IMR-90 (cell line): ENCODE measurements around the gene CCHCR1. TPM values are rescaled to one million over a fixed set of nuclear protein-coding genes. Genes with fewer than 3 reads are reported as not detected.

Experiments
- ATAC-seq: fragments of 200-7000 bp; cut with Tn5 transposase; 2 replicates; pipeline ENCODE4 v1.9.1; 2020; ENCODE audit warnings: low read depth, mild to moderate bottlenecking, moderate library complexity
- BruUV-seq: library from RNA; stranded (reverse); fragments of 400-500 nt; replicated peaks from 2 replicates; lab custom pipeline; 2021; lab: Mats Ljungman, UMichigan
- CTCF ChIA-PET: fragments of 300-600 bp; formaldehyde crosslinking; extraction: SDS; loops from one replicate; lab custom pipeline; 2021; ENCODE audit warnings: antibody characterized with exemption; lab: Yijun Ruan, JAX
- POLR2A ChIA-PET: fragments of 300-600 bp; sonication (Branson Sonifier 250); formaldehyde crosslinking; loops from one replicate; lab custom pipeline; 2022; ENCODE audit warnings: antibody characterized with exemption; ENCODE audit not compliant: unreplicated experiment; lab: Charles Lee
- DNase-seq: peaks from one replicate; pipeline ENCODE4 v3.0.0; 2013
- H2AFZ ChIP-seq: replicated peaks from 2 replicates; pipeline ENCODE3; 2013; ENCODE audit warnings: low read length, mild to moderate bottlenecking; ENCODE audit not compliant: poor library complexity
- H2AK5ac ChIP-seq: 2 replicates; pipeline ENCODE4 v1.6.1; 2013; ENCODE audit warnings: low read depth, low read length, inconsistent platforms
- H2AK9ac ChIP-seq: replicated peaks from 2 replicates; pipeline ENCODE3; 2013; ENCODE audit warnings: mild to moderate bottlenecking, low read depth, low read length, moderate library complexity; ENCODE audit not compliant: poor library complexity
- H2BK120ac ChIP-seq: 2 replicates; pipeline ENCODE4 v1.6.1; 2013; ENCODE audit warnings: low read depth, low read length, inconsistent platforms
- H2BK15ac ChIP-seq: 3 replicates; pipeline ENCODE4 v1.6.1; 2013; ENCODE audit warnings: low read depth, low read length, inconsistent platforms
- H2BK20ac ChIP-seq: 2 replicates; pipeline ENCODE4 v1.6.1; 2013; ENCODE audit warnings: low read depth, mild to moderate bottlenecking, inconsistent platforms, low read length, moderate library complexity
- H2BK5ac ChIP-seq: 2 replicates; pipeline ENCODE4 v1.6.1; 2013; ENCODE audit warnings: mild to moderate bottlenecking, low read depth, low read length, inconsistent platforms; ENCODE audit not compliant: poor library complexity, severe bottlenecking
- H3K14ac ChIP-seq: replicated peaks from 2 replicates; pipeline ENCODE4 v1.6.1; 2013; ENCODE audit warnings: low read depth, low read length, inconsistent platforms
- H3K18ac ChIP-seq: 2 replicates; pipeline ENCODE4 v1.6.1; 2013; ENCODE audit warnings: low read depth, low read length, control low read depth
- H3K23ac ChIP-seq: 2 replicates; pipeline ENCODE4 v1.6.1; 2013; ENCODE audit warnings: low read depth, low read length, inconsistent platforms
- H3K27ac ChIP-seq: 2 replicates; pipeline ENCODE4 v1.5.1; 2013; ENCODE audit warnings: mild to moderate bottlenecking, control low read depth, low read length; ENCODE audit not compliant: insufficient read depth
- H3K27me3 ChIP-seq: 2 replicates; pipeline ENCODE4 v1.6.1; 2013; ENCODE audit warnings: low read length; ENCODE audit not compliant: control insufficient read depth, insufficient read depth
- H3K36me3 ChIP-seq: 2 replicates; pipeline ENCODE4 v1.6.1; 2013; ENCODE audit warnings: low read length, mixed read lengths; ENCODE audit not compliant: control insufficient read depth, insufficient read depth
- H3K4ac ChIP-seq: 2 replicates; pipeline ENCODE4 v1.6.1; 2013; ENCODE audit warnings: low read depth, low read length, inconsistent platforms
- H3K4me1 ChIP-seq: 2 replicates; pipeline ENCODE4 v1.6.1; 2013; ENCODE audit warnings: low read length, mixed read lengths; ENCODE audit not compliant: control insufficient read depth, insufficient read depth
- H3K4me2 ChIP-seq: 2 replicates; pipeline ENCODE4 v1.6.1; 2013; ENCODE audit warnings: low read depth, mild to moderate bottlenecking, control low read depth, low read length, moderate library complexity
- H3K4me3 ChIP-seq: 2 replicates; pipeline ENCODE4 v1.5.1; 2013; ENCODE audit warnings: low read depth, mild to moderate bottlenecking, control low read depth, low read length, moderate library complexity; ENCODE audit not compliant: insufficient read depth
- H3K56ac ChIP-seq: 2 replicates; pipeline ENCODE4 v1.6.1; 2013; ENCODE audit warnings: low read length, inconsistent platforms; ENCODE audit not compliant: insufficient read depth; ENCODE audit errors: extremely low read depth
- H3K79me1 ChIP-seq, 2 experiments: 2 replicates each; pipeline ENCODE4 v1.6.1; 2013; ENCODE audit warnings: low read length in 2 of 2, inconsistent platforms in 1 of 2, low read depth in 1 of 2
- H3K9ac ChIP-seq: 2 replicates; pipeline ENCODE4 v1.6.1; 2013; ENCODE audit warnings: low read depth, low read length, control low read depth
- H3K9me1 ChIP-seq: 2 replicates; pipeline ENCODE4 v1.6.1; 2013; ENCODE audit warnings: low read length, inconsistent platforms; ENCODE audit not compliant: insufficient read depth
- H3K9me3 ChIP-seq: 2 replicates; pipeline ENCODE4 v1.6.1; 2013; ENCODE audit warnings: low read length; ENCODE audit not compliant: control insufficient read depth, insufficient read depth
- H4K20me1 ChIP-seq: 2 replicates; pipeline ENCODE4 v1.6.1; 2013; ENCODE audit warnings: low read length, inconsistent platforms; ENCODE audit not compliant: insufficient read depth
- H4K5ac ChIP-seq: 2 replicates; pipeline ENCODE4 v1.6.1; 2013; ENCODE audit warnings: mild to moderate bottlenecking, low read depth, low read length, control low read depth
- H4K8ac ChIP-seq, 2 experiments: 2 replicates each; pipeline ENCODE4 v1.6.1; 2013; ENCODE audit warnings: low read depth in 2 of 2, low read length in 2 of 2, control low read depth in 1 of 2, inconsistent platforms in 1 of 2
- H4K91ac ChIP-seq: 2 replicates; pipeline ENCODE4 v1.6.1; 2013; ENCODE audit warnings: low read depth, low read length, inconsistent platforms; ENCODE audit not compliant: insufficient read depth
- BHLHE40 ChIP-seq: fragments of 150-350 bp; IDR thresholded peaks from 2 replicates; pipeline ENCODE4 v1.6.1; 2016; ENCODE audit warnings: mild to moderate bottlenecking, low read depth, low read length
- CEBPB ChIP-seq: IDR thresholded peaks from 2 replicates; pipeline ENCODE4 v1.6.1; 2012; ENCODE audit warnings: low read depth, low read length, improper control_type of control experiment
- CHD1 ChIP-seq: IDR thresholded peaks from 2 replicates; pipeline ENCODE4 v1.6.1; 2012; ENCODE audit warnings: low read depth, low read length, improper control_type of control experiment
- FOS ChIP-seq: fragments of 150-350 bp; IDR thresholded peaks from 2 replicates; pipeline ENCODE4 v1.6.1; 2016; ENCODE audit warnings: low read depth, low read length
- MAFK ChIP-seq: IDR thresholded peaks from 2 replicates; pipeline ENCODE4 v1.6.1; 2012; ENCODE audit warnings: low read depth, low read length, improper control_type of control experiment
- MAZ ChIP-seq: IDR thresholded peaks from 2 replicates; pipeline ENCODE4 v1.6.1; 2012; ENCODE audit warnings: low read depth, mild to moderate bottlenecking, low read length, improper control_type of control experiment, moderate library complexity, borderline replicate concordance
- MXI1 ChIP-seq: IDR thresholded peaks from 2 replicates; pipeline ENCODE4 v1.6.1; 2012; ENCODE audit warnings: low read depth, mild to moderate bottlenecking, low read length, moderate library complexity, borderline replicate concordance
- NFE2L2 ChIP-seq: fragments of 150-350 bp; IDR thresholded peaks from 2 replicates; pipeline ENCODE4 v1.6.1; 2016; ENCODE audit warnings: low read depth, mild to moderate bottlenecking, low read length
- POLR2A ChIP-seq: IDR thresholded peaks from 2 replicates; pipeline ENCODE4 v1.6.1; 2012; ENCODE audit warnings: mild to moderate bottlenecking, low read depth, low read length
- RAD21 ChIP-seq: IDR thresholded peaks from 2 replicates; pipeline ENCODE4 v1.6.1; 2012; ENCODE audit warnings: low read length, improper control_type of control experiment
- RCOR1 ChIP-seq: IDR thresholded peaks from 2 replicates; pipeline ENCODE4 v1.6.1; 2012; ENCODE audit warnings: mild to moderate bottlenecking, low read length, improper control_type of control experiment; ENCODE audit not compliant: insufficient replicate concordance
- RFX5 ChIP-seq: IDR thresholded peaks from 2 replicates; pipeline ENCODE4 v1.8.0; 2012; ENCODE audit warnings: low read depth, mild to moderate bottlenecking, low read length, moderate library complexity
- SMC3 ChIP-seq: fragments of 150-350 bp; IDR thresholded peaks from 2 replicates; pipeline ENCODE4 v1.6.1; 2016; ENCODE audit warnings: low read depth, mild to moderate bottlenecking, antibody characterized with exemption, low read length, moderate library complexity
- WGBS, 2 experiments: methylation state at CpG; one replicate each; pipeline versions ENCODE4 v1.1.5 to v1.1.7; 2013; ENCODE audit warnings: missing lambda C conversion rate in 2 of 2; ENCODE audit not compliant: insufficient read length in 1 of 2; ENCODE audit errors: extremely low coverage in 2 of 2; 5-methylcytosine and 5-hydroxymethylcytosine counted together
- dilution Hi-C: fragments of 300-500 bp; cut with HindIII; formaldehyde crosslinking; loops from one replicate; pipeline ENCODE4 v1.14.3; 2018; ENCODE audit warnings: low sequenced_read_pairs; ENCODE audit not compliant: unreplicated experiment
- in situ Hi-C: fragments of 300-500 bp; cut with MboI; formaldehyde crosslinking; loops from 3 replicates; pipeline ENCODE4 v1.14.3; 2019; ENCODE audit warnings: low sequenced_read_pairs, inconsistent platforms, mixed read lengths
- intact Hi-C: fragments of 100-400 bp; cut with micrococcal nuclease; formaldehyde crosslinking; loops from 2 replicates; pipeline ENCODE4 v1.10.0; 2022
- polyA plus RNA-seq, 3 experiments: library from polyadenylated mRNA; depleted of rRNA; stranded (reverse); fragments of >200 nt; gene quantifications; 2 replicates each; pipeline ENCODE4 v1.2.3, GENCODE V29; 2012; ENCODE audit warnings: low replicate concordance in 1 of 3
- total RNA-seq: library from RNA; depleted of rRNA; stranded (reverse); fragments of >200 nt; gene quantifications from 2 replicates; pipeline ENCODE4 v1.2.3, GENCODE V29; 2012
- TF ChIP-seq, protein P1 (sequence below): conservative IDR thresholded peaks from 2 replicates; pipeline ENCODE4 v1.5.1; 2012; ENCODE audit warnings: mild to moderate bottlenecking, low read depth, low read length, improper control_type of control experiment
- TF ChIP-seq, protein P2 (sequence below): fragments of 150-350 bp; IDR thresholded peaks from 2 replicates; pipeline ENCODE4 v1.6.1; 2016; ENCODE audit warnings: low read depth, mild to moderate bottlenecking, low read length, moderate library complexity, borderline replicate concordance
- TF ChIP-seq, protein P3 (sequence below): fragments of 150-350 bp; IDR thresholded peaks from 2 replicates; pipeline ENCODE4 v1.6.1; 2017; ENCODE audit warnings: mild to moderate bottlenecking, antibody characterized with exemption, low read length, low read depth

The CCHCR1 gene
- total and polyA plus RNA-seq, 2 of the 4 experiments (the other 2 are of a cell fraction): 13.1 to 22.0 TPM

GRCh38 chr6:31165986-31166385 lies 8.4 kb upstream of the CCHCR1 start:
- Histone ChIP-seq H3K4me2 (no peak overlapping the region), H3K27ac (no peak overlapping the region), H3K14ac (no peak overlapping the region), H3K23ac (no peak overlapping the region), H3K18ac (no peak overlapping the region), H2BK5ac (no peak overlapping the region), H2BK20ac (no peak overlapping the region), H3K9me3 (no peaks in the 10 kb centered on the region), H2BK120ac (no peak overlapping the region), H3K9me1 (peaks cover 4% of the 10 kb centered on the region), H3K79me1 (peaks cover 0 to 20% of the 10 kb centered on the region in 2 experiments; a peak in 2 of 4 replicates), H3K4me1 (no peaks in the 10 kb centered on the region), H4K8ac (no peak overlapping the region), H3K56ac (no peak overlapping the region), H3K27me3 (no peaks in the 10 kb centered on the region), H3K9ac (no peak overlapping the region), H2AFZ (no peak overlapping the region), H2AK9ac (no peak overlapping the region), H3K36me3 (no peaks in the 10 kb centered on the region; the same call in 1 of the 2 replicates), H3K4me3 (no peak overlapping the region), H4K5ac (no peak overlapping the region), H2BK15ac (no peak overlapping the region), H2AK5ac (no peak overlapping the region), H3K4ac (no peak overlapping the region), H4K91ac (no peak overlapping the region), H4K20me1 (peaks cover 4% of the 10 kb centered on the region)
- DNase-seq (no peak), ATAC-seq (no peak)
- BruUV-seq: no TSS peak
- POLR2A ChIA-PET: no interaction called here
- no peak for TF ChIP-seq SMC3
- no peak for TF ChIP-seq POLR2A
- no peak for TF ChIP-seq FOS
- TF ChIP-seq, protein P1, sequence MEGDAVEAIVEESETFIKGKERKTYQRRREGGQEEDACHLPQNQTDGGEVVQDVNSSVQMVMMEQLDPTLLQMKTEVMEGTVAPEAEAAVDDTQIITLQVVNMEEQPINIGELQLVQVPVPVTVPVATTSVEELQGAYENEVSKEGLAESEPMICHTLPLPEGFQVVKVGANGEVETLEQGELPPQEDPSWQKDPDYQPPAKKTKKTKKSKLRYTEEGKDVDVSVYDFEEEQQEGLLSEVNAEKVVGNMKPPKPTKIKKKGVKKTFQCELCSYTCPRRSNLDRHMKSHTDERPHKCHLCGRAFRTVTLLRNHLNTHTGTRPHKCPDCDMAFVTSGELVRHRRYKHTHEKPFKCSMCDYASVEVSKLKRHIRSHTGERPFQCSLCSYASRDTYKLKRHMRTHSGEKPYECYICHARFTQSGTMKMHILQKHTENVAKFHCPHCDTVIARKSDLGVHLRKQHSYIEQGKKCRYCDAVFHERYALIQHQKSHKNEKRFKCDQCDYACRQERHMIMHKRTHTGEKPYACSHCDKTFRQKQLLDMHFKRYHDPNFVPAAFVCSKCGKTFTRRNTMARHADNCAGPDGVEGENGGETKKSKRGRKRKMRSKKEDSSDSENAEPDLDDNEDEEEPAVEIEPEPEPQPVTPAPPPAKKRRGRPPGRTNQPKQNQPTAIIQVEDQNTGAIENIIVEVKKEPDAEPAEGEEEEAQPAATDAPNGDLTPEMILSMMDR: no peak
- TF ChIP-seq MAZ: no peak
- TF ChIP-seq CEBPB: no peak
- TF ChIP-seq CHD1: no peak
- no peak for TF ChIP-seq MXI1
- TF ChIP-seq RAD21: no peak
- no peak for TF ChIP-seq BHLHE40
- TF ChIP-seq MAFK: no peak
- TF ChIP-seq, protein P2, sequence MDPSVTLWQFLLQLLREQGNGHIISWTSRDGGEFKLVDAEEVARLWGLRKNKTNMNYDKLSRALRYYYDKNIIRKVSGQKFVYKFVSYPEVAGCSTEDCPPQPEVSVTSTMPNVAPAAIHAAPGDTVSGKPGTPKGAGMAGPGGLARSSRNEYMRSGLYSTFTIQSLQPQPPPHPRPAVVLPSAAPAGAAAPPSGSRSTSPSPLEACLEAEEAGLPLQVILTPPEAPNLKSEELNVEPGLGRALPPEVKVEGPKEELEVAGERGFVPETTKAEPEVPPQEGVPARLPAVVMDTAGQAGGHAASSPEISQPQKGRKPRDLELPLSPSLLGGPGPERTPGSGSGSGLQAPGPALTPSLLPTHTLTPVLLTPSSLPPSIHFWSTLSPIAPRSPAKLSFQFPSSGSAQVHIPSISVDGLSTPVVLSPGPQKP: no peak
- TF ChIP-seq, protein P3, sequence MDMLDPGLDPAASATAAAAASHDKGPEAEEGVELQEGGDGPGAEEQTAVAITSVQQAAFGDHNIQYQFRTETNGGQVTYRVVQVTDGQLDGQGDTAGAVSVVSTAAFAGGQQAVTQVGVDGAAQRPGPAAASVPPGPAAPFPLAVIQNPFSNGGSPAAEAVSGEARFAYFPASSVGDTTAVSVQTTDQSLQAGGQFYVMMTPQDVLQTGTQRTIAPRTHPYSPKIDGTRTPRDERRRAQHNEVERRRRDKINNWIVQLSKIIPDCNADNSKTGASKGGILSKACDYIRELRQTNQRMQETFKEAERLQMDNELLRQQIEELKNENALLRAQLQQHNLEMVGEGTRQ: no peak
- TF ChIP-seq NFE2L2: no peak
- TF ChIP-seq RCOR1: no peak
- TF ChIP-seq RFX5: no peak
- CTCF ChIA-PET: interaction anchor here (1.1 kb wide), 1 partner anchor 20 kb away, joined by 3 read pairs; no protein-coding TSS in a partner anchor
- dilution Hi-C loops: no loop called here
- WGBS, 2 experiments: 83% methylated on average over 1 of the region's 5 CpGs; no CpG with 5 or more reads in 1 of the 2 experiments
- intact Hi-C loops: no loop called here
- in situ Hi-C loops: no loop called here
